GM06990 (cell line): Measurements from ENCODE around the gene PNO1.
"Not testable (repeated sequence)": the region's sequence is repeated elsewhere in the genome, so short reads cannot be mapped to it uniquely, and the experiment has no call there.

Experiments used
- DNase-seq: peaks from one replicate; pipeline ENCODE4 v3.0.0-alpha.2; 2011; ENCODE audit not compliant: insufficient read length; ENCODE audit errors: extremely low read depth
- H3K27me3 ChIP-seq: replicated peaks from 2 replicates; pipeline ENCODE4 v1.6.0; 2011; ENCODE audit warnings: low read length; ENCODE audit not compliant: control insufficient read depth, insufficient read depth
- H3K36me3 ChIP-seq: 2 replicates; pipeline ENCODE4 v1.5.1; 2011; ENCODE audit warnings: low read length; ENCODE audit not compliant: control insufficient read depth, insufficient read depth
- H3K4me3 ChIP-seq: replicated peaks from 2 replicates; pipeline ENCODE4 v1.5.1; 2011; ENCODE audit warnings: low read depth, mild to moderate bottlenecking, control low read depth, low read length
- CTCF ChIP-seq: IDR thresholded peaks from 2 replicates; pipeline ENCODE4 v1.5.1; 2011; ENCODE audit warnings: low read length, control low read depth, mild to moderate bottlenecking, inconsistent platforms; ENCODE audit not compliant: insufficient read depth, poor library complexity, severe bottlenecking

PNO1 gene

GRCh38 chr2:68172990-68173700 lies 15.5 kb downstream of the PNO1 start:
- no peaks in the 10 kb centered on the region for H3K27me3 ChIP-seq
- H3K36me3 ChIP-seq = peaks cover 5% of the 10 kb centered on the region
- TF ChIP-seq CTCF = no peak
- no peak overlapping the region for H3K4me3 ChIP-seq
- no peak for DNase-seq

GRCh38 chr2:68175210-68175609 lies 17.5 kb downstream of the PNO1 start:
- H3K36me3 ChIP-seq, H3K4me3 ChIP-seq, H3K27me3 ChIP-seq, DNase-seq: not testable (repeated sequence)

GRCh38 chr2:68176657-68177056 lies 19.0 kb downstream of the PNO1 start:
- Histone ChIP-seq H3K4me3 (no peak overlapping the region), H3K27me3 (no peaks in the 10 kb centered on the region), H3K36me3 (peaks cover 4% of the 10 kb centered on the region)
- DNase-seq = no peak
- TF ChIP-seq CTCF = no peak

DNA sequence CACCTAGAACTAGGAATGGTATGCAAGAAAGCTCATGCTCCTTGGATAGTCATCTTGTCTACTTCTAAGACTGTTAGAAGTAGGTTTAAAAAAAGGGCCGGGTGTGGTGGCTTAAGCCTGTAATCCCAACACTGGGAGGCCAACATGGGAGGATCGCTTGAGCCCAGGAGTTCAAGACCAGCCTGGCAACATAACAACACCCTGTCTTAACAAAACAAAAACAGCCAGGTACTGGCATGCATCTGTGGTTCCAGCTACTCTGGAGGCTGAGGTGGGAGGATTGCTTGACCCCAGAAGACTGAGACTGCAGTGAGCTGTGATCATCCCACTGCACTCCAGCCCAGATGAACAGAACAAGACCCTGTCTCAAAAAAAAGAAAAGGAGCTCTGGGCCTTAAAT lies 19.9 kb downstream of the PNO1 start:
- TF ChIP-seq CTCF = no peak
- no peaks in the 10 kb centered on the region for H3K27me3 ChIP-seq
- no peak overlapping the region for H3K4me3 ChIP-seq
- DNase-seq = no peak
- peaks cover 1% of the 10 kb centered on the region for H3K36me3 ChIP-seq

DNA sequence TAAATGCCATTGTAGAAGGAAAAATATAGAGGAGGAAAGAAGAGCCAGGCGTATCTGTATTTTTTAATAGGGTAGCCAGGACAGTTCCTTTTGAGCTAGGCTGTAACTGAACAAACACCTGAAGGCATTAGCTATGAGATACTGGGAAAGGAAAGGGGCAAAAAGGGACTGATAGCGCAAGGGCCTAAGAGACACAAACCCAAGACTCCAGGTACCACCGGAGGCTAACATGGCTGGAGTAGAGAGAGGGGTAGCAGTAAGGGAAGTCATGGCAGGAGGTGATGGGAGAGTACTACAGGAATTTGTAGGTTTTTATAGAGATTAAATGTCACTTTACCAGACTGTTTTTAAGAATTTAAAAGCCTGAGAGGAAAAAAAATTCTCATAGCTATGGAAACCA lies 20.7 kb downstream of the PNO1 start:
- DNase-seq = no peak
- no peak for TF ChIP-seq CTCF
- Histone ChIP-seq H3K36me3 (peaks cover 1% of the 10 kb centered on the region), H3K27me3 (no peaks in the 10 kb centered on the region), H3K4me3 (no peak overlapping the region)

- H3K27me3 ChIP-seq = no peaks in the 10 kb centered on the region
- no peak for TF ChIP-seq CTCF
- H3K4me3 ChIP-seq = no peak overlapping the region
- no peak for DNase-seq
- peaks cover 4% of the 10 kb centered on the region for H3K36me3 ChIP-seq
These were observed 21.4 kb downstream of the PNO1 start for GRCh38 chr2:68178954-68179627.
